Nephron progenitor cell (in vitro differentiated cells): ENCODE measurements around the gene SF3A2.

Source experiments
- DNase-seq: peaks from one replicate; pipeline ENCODE4 v3.0.0; 2021
- H3K27ac Mint-ChIP-seq: 2 replicates; pipeline ENCODE4 v1.8.0; 2021; ENCODE audit warnings: mild to moderate bottlenecking, moderate library complexity, mixed read lengths
- H3K27me3 Mint-ChIP-seq: 2 replicates; pipeline ENCODE4 v1.8.0; 2021; ENCODE audit warnings: mild to moderate bottlenecking, low read depth, mixed read lengths; ENCODE audit not compliant: poor library complexity
- H3K36me3 Mint-ChIP-seq: 2 replicates; pipeline ENCODE4 v1.8.0; 2021; ENCODE audit warnings: low read depth, mixed read lengths
- H3K4me1 Mint-ChIP-seq: 2 replicates; pipeline ENCODE4 v1.8.0; 2021; ENCODE audit warnings: mixed read lengths
- H3K4me3 Mint-ChIP-seq: 2 replicates; pipeline ENCODE4 v1.8.0; 2021; ENCODE audit warnings: mild to moderate bottlenecking, moderate library complexity, mixed read lengths
- H3K9me3 Mint-ChIP-seq: 2 replicates; pipeline ENCODE4 v1.8.0; 2021; ENCODE audit warnings: mild to moderate bottlenecking, moderate library complexity, mixed read lengths
- CTCF ChIP-seq: fragments of 200-600 bp; sonication (generic); IDR thresholded peaks from 2 replicates; pipeline ENCODE4 v1.5.0; 2021; ENCODE audit warnings: antibody characterized with exemption

Gene SF3A2

GRCh38 chr19:2252055-2252796, 15.6 kb downstream of the SF3A2 start:
- Mint-ChIP-seq H3K9me3 (no peaks in the 10 kb centered on the region), H3K27ac (no peak overlapping the region), H3K4me3 (no peak overlapping the region), H3K4me1 (peaks cover 4% of the 10 kb centered on the region), H3K27me3 (peaks cover 22% of the 10 kb centered on the region), H3K36me3 (no peaks in the 10 kb centered on the region)
- DNase-seq = no peak
- TF ChIP-seq CTCF = no peak

- Mint-ChIP-seq H3K4me3 (no peak overlapping the region), H3K9me3 (no peaks in the 10 kb centered on the region)
These were observed 16.1 kb downstream of the SF3A2 start for GRCh38 chr19:2252797-2253105.

GRCh38 chr19:2253106-2254063, 16.8 kb downstream of the SF3A2 start:
- no peaks in the 10 kb centered on the region for H3K9me3 Mint-ChIP-seq
- H3K4me1 Mint-ChIP-seq = peaks cover 4% of the 10 kb centered on the region
- peak; percentile 60 for DNase-seq
- H3K36me3 Mint-ChIP-seq = no peaks in the 10 kb centered on the region
- TF ChIP-seq CTCF = no peak
- peak overlapping the region; percentile 74 for H3K4me3 Mint-ChIP-seq
- H3K27me3 Mint-ChIP-seq = peaks cover 22% of the 10 kb centered on the region
- no peak overlapping the region for H3K27ac Mint-ChIP-seq

More at GRCh38 chr19:2252797-2253105, 16.1 kb downstream of the SF3A2 start:
- no peak for DNase-seq
- Mint-ChIP-seq H3K4me1 (peaks cover 4% of the 10 kb centered on the region), H3K27me3 (peaks cover 22% of the 10 kb centered on the region), H3K36me3 (no peaks in the 10 kb centered on the region), H3K27ac (no peak overlapping the region)
- TF ChIP-seq CTCF = no peak

GRCh38 chr19:2254064-2254872, 17.6 kb downstream of the SF3A2 start:
- peak; percentile 47 for TF ChIP-seq CTCF
- peak; percentile 71 for DNase-seq
- Mint-ChIP-seq H3K4me1 (peaks cover 4% of the 10 kb centered on the region), H3K4me3 (peak overlapping the region; percentile 74), H3K9me3 (no peaks in the 10 kb centered on the region), H3K36me3 (no peaks in the 10 kb centered on the region), H3K27ac (no peak overlapping the region), H3K27me3 (peaks cover 22% of the 10 kb centered on the region)

GRCh38 chr19:2255112-2255845, 18.7 kb downstream of the SF3A2 start:
- Mint-ChIP-seq H3K4me3 (no peak overlapping the region), H3K27me3 (peaks cover 26% of the 10 kb centered on the region), H3K9me3 (no peaks in the 10 kb centered on the region), H3K36me3 (no peaks in the 10 kb centered on the region), H3K27ac (no peak overlapping the region), H3K4me1 (peaks cover 4% of the 10 kb centered on the region)
- DNase-seq = no peak
- no peak for TF ChIP-seq CTCF
